Breast epithelium (tissue), 4 donors: ENCODE measurements around the gene TASP1. TPM values are rescaled to one million over a fixed set of nuclear protein-coding genes. Genes with fewer than 3 reads are reported as not detected.

Experiments used
- DNase-seq, 2 donors: peaks; one replicate each; pipeline ENCODE4 v3.0.0-alpha.2; 2019; ENCODE audit warnings: low spot score in 2 of 2
- H3K27ac ChIP-seq, 2 donors: fragments of 200-600 bp; sonication (generic) in 1 of 2; one replicate each; pipeline ENCODE4 v1.5.1; 2016 to 2019; ENCODE audit warnings: mild to moderate bottlenecking in 1 of 2
- H3K27me3 ChIP-seq, 2 donors: fragments of 200-600 bp; sonication (generic) in 1 of 2; one replicate each; pipeline versions ENCODE4 v1.5.1 to v1.6.0; 2017 to 2019; ENCODE audit warnings: control low read depth in 1 of 2, mild to moderate bottlenecking in 1 of 2
- H3K36me3 ChIP-seq: fragments of 200-600 bp; one replicate; pipeline ENCODE4 v1.5.1; 2019
- H3K4me1 ChIP-seq, 2 donors: fragments of 200-600 bp; sonication (generic); one replicate each; pipeline ENCODE4 v1.5.1; 2016 to 2019; ENCODE audit warnings: control low read depth in 1 of 2
- H3K4me3 ChIP-seq, 3 donors: fragments of 200-600 bp; sonication (generic); 1 replicate in 2 of 3; 2 replicates in 1 of 3; pipeline ENCODE4 v1.5.1; 2016 to 2019; ENCODE audit warnings: mild to moderate bottlenecking in 3 of 3, moderate library complexity in 2 of 3
- H3K9me3 ChIP-seq, 2 donors: fragments of 200-600 bp; sonication (generic) in 1 of 2; one replicate each; pipeline ENCODE4 v1.5.1; 2016 to 2019; ENCODE audit warnings: control low read depth in 1 of 2
- POLR2A ChIP-seq: fragments of 450-650 bp; IDR thresholded peaks from one replicate; pipeline ENCODE4 v1.6.1; 2016; ENCODE audit warnings: antibody characterized with exemption, mild to moderate bottlenecking, moderate library complexity
- POLR2AphosphoS5 ChIP-seq, 3 donors: sonication (generic); formaldehyde crosslinking; IDR thresholded peaks; one replicate each; pipeline ENCODE4 v1.6.1; 2017; ENCODE audit warnings: antibody characterized with exemption in 3 of 3
- intact Hi-C: fragments of 100-400 bp; cut with DNase I; formaldehyde crosslinking; loops from one replicate; pipeline ENCODE4 v1.15.1; 2023; ENCODE audit warnings: low total_unique reads
- total RNA-seq, 3 donors: library from RNA; depleted of rRNA; stranded (reverse); fragments of >200 nt; gene quantifications; one replicate each; pipeline ENCODE4 v1.1.0, GENCODE V29; 2016
- TF ChIP-seq, protein P1 (sequence below), 3 donors: fragments of 450-650 bp; IDR thresholded peaks; one replicate each; pipeline ENCODE4 v1.5.1; 2016 to 2017; ENCODE audit warnings: antibody characterized with exemption in 3 of 3, mild to moderate bottlenecking in 3 of 3, moderate library complexity in 3 of 3

Gene TASP1
- total RNA-seq, 3 donors from 2014 or later, result 12.0 to 26.1 (median 19.0) TPM

DNA sequence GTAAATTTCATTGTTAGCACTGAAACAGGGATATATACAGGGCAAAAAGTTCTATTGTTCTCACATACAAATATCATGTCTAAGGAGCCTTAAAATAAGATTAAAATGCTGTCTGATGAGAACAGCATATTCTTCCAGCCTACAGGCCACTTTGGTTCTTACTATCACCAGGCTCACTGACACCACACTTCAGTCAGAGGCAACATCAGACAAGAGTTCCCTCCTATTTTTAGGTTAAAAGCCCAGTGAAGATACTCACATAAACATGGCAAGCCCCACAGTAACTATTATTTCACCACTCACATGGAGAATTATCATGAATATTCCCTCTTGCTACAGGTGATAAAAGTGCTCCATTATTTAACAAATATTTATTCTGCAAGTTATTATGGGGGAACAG lies 241.9 kb downstream of the TASP1 start:
- Histone ChIP-seq H3K9me3 (no peaks in the 10 kb centered on the region), H3K27ac (no peak overlapping the region), H3K36me3 (no peaks in the 10 kb centered on the region), H3K4me1 (no peaks in the 10 kb centered on the region), H3K27me3 (no peaks in the 10 kb centered on the region), H3K4me3 (no peak overlapping the region)
- intact Hi-C loops, result no loop called here
- no peak for DNase-seq
- TF ChIP-seq POLR2A, result no peak
- TF ChIP-seq POLR2AphosphoS5 (IDR thresholded peaks at IDR 0.05), result no peak
- TF ChIP-seq, protein P1, sequence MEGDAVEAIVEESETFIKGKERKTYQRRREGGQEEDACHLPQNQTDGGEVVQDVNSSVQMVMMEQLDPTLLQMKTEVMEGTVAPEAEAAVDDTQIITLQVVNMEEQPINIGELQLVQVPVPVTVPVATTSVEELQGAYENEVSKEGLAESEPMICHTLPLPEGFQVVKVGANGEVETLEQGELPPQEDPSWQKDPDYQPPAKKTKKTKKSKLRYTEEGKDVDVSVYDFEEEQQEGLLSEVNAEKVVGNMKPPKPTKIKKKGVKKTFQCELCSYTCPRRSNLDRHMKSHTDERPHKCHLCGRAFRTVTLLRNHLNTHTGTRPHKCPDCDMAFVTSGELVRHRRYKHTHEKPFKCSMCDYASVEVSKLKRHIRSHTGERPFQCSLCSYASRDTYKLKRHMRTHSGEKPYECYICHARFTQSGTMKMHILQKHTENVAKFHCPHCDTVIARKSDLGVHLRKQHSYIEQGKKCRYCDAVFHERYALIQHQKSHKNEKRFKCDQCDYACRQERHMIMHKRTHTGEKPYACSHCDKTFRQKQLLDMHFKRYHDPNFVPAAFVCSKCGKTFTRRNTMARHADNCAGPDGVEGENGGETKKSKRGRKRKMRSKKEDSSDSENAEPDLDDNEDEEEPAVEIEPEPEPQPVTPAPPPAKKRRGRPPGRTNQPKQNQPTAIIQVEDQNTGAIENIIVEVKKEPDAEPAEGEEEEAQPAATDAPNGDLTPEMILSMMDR (IDR thresholded peaks at IDR 0.05), result no peak

- H3K9me3 ChIP-seq, result no peaks in the 10 kb centered on the region
- TF ChIP-seq POLR2A, result no peak
- TF ChIP-seq, protein P1 (IDR thresholded peaks at IDR 0.05), result no peak
- no peak for TF ChIP-seq POLR2AphosphoS5 (IDR thresholded peaks at IDR 0.05)
- H3K4me3 ChIP-seq, result no peak overlapping the region
- no peak overlapping the region for H3K27ac ChIP-seq
- H3K4me1 ChIP-seq, result no peaks in the 10 kb centered on the region
- H3K36me3 ChIP-seq, result no peaks in the 10 kb centered on the region
- H3K27me3 ChIP-seq, result no peaks in the 10 kb centered on the region
- no peak for DNase-seq
- intact Hi-C loops, result no loop called here
These were observed 242.7 kb downstream of the TASP1 start for GRCh38 chr20:13396022-13396421.

- Histone ChIP-seq H3K9me3 (no peaks in the 10 kb centered on the region), H3K27ac (no peak overlapping the region), H3K4me3 (no peak overlapping the region), H3K27me3 (no peaks in the 10 kb centered on the region), H3K36me3 (no peaks in the 10 kb centered on the region), H3K4me1 (no peaks in the 10 kb centered on the region)
- no peak for DNase-seq
- TF ChIP-seq POLR2A, result no peak
- no peak for TF ChIP-seq POLR2AphosphoS5 (IDR thresholded peaks at IDR 0.05)
- TF ChIP-seq, protein P1 (IDR thresholded peaks at IDR 0.05), result no peak
- intact Hi-C loops, result no loop called here
These were observed 243.5 kb downstream of the TASP1 start for GRCh38 chr20:13395232-13395631.

GRCh38 chr20:13392391-13392790 lies 246.3 kb downstream of the TASP1 start:
- no peak overlapping the region for H3K4me3 ChIP-seq
- no peaks in the 10 kb centered on the region for H3K36me3 ChIP-seq
- no peaks in the 10 kb centered on the region for H3K4me1 ChIP-seq
- no peak for TF ChIP-seq POLR2A
- H3K27ac ChIP-seq, result no peak overlapping the region
- DNase-seq, result no peak
- no peaks in the 10 kb centered on the region for H3K27me3 ChIP-seq
- H3K9me3 ChIP-seq, result no peaks in the 10 kb centered on the region
- intact Hi-C loops, result no loop called here

DNA sequence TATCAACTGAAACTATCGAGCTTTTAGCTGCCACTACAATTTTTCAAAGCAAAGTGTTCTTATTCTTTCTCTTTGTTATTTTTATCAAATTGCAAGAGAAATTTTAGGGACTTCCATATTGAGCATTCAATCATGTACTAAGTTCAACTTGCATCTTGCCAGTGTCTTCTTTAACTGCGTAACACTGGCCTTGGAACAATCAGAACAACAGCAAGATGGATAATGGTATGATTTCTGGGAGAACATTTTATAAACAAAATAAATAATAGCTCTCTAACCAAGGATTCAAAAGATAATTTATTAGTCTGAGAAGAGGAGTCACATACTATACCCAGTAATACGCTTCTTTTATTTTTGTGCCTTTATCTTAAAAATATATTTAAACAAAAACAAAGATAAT lies 249.6 kb downstream of the TASP1 start:
- TF ChIP-seq POLR2A (no peak), POLR2AphosphoS5 (IDR thresholded peaks at IDR 0.05) (no peak)
- TF ChIP-seq, protein P1 (IDR thresholded peaks at IDR 0.05), result no peak
- no peak for DNase-seq
- Histone ChIP-seq H3K4me1 (no peaks in the 10 kb centered on the region), H3K4me3 (no peak overlapping the region), H3K36me3 (no peaks in the 10 kb centered on the region), H3K27ac (no peak overlapping the region), H3K27me3 (no peaks in the 10 kb centered on the region), H3K9me3 (peaks cover 0 to 4% of the 10 kb centered on the region in 2 donors)
- intact Hi-C loops, result no loop called here

DNA sequence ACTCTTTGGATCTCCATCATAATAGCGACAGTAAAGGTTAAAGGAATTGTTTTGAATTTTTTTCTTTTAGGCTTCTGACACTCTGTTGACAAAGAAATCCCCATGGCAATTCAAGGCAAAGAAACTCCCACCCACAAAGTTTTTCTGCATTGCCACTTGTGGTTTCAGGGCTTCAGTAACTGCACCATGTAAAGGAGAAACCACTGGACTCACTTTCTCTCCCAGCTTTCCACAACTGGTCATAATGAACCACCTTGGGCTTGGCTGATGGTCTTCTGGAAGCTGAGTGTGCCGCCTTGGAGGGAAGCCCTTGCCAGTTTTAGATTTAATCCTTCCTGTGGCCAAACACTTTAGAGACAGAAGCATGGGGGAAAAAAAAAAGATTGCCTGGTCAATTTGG lies 254.6 kb downstream of the TASP1 start:
- intact Hi-C loops, result no loop called here
- H3K9me3 ChIP-seq, result peaks cover 0 to 23% of the 10 kb centered on the region in 2 donors
- H3K27ac ChIP-seq, result no peak overlapping the region
- H3K4me1 ChIP-seq, result no peaks in the 10 kb centered on the region
- no peaks in the 10 kb centered on the region for H3K27me3 ChIP-seq
- no peak for DNase-seq
- TF ChIP-seq POLR2AphosphoS5 (IDR thresholded peaks at IDR 0.05) (no peak), POLR2A (no peak)
- TF ChIP-seq, protein P1 (IDR thresholded peaks at IDR 0.05), result no peak
- H3K36me3 ChIP-seq, result no peaks in the 10 kb centered on the region
- no peak overlapping the region for H3K4me3 ChIP-seq
